SKM-1 (cell line): ENCODE data around the gene PDE4B.
A peak's percentile ranks its signal among the peaks of the same experiment; 100 is the strongest.

Experiments
- DNase-seq: peaks from one replicate; lab custom pipeline; 2025; ENCODE audit not compliant: unreplicated experiment; lab: John Stamatoyannopoulos, UW

Gene PDE4B

DNA sequence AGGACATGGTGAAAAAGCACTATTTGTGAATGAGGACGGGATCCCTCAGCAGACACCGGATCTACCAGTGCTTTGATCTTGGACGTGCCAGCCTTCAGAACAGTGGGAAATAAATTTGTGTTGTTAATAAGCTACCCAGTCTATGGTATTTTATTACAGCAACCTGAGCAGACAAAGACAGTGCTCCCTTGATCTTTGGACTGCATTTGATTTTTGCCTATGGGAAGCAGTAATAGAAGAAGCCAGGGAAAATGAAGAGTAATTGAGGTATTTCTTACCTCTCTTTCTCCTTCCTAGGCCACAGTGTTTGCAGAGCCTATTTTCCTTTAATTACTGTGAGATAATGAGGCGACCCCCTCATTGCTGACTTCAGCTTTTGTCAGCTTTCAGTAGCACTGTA, 87.9 kb downstream of the PDE4B start:
- no peak for DNase-seq

DNA sequence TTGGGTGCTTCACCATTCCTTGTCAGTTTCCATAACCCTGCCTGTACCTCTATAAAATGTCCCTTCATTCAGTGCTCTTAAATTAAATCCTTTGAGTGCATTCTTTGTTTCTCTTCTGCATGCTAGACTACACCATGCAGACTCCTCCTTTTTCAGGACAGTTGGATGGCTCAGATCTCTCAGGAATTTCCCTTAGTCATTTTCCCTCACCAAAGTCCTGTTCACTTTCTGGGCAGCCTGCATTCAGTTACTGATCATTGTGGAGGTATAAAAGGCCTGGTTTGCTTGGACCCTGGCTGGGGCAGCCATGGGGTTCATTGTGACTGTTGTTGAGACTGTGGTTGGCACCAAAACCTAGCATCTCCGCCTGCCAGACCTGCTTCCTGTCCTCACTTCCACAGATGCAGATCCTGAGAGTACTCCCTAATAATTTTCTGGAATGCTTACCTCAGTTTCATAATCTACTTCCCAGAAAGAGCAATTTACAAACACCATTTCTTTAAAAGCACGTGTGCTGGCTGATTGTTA, 88.4 kb downstream of the PDE4B start:
- no peak for DNase-seq

DNA sequence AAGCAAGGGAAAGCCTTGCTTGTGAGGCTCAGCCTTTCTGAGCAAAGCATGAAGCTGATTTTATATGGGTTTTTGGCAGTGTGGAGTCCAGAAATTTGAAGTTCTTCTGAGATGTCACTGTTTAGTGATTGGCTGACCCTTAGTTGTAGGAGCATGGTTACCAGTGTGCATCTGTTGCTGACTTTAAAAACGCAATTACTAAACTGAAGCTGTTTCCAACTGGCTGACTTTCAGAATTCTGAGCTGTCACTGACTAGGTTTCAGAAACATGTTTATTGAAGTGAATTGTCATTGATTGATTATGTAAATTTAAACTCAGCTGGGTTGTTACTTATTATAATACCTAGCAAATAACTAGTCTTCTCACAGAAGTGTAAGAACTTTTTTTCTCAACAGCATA, 89.4 kb downstream of the PDE4B start:
- no peak for DNase-seq

DNA sequence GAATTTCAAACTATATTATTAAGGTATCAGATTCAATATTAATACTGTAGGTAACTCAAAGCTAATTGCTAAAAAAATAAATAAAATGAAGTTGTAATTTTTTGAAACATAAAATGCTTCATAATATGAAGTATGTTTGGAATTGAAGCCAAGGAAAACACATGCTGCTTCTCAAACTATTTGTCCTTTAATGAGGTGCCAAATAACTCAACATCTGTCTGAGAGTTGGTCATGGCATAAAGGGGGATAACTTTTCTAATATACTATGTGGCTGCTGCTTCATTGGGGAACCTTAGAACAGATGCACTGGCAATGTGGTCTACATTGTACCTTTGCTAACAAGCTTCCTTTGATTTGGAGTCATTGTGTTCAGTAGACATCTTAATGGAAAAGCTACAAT, 96.7 kb downstream of the PDE4B start:
- DNase-seq, result no peak

DNA sequence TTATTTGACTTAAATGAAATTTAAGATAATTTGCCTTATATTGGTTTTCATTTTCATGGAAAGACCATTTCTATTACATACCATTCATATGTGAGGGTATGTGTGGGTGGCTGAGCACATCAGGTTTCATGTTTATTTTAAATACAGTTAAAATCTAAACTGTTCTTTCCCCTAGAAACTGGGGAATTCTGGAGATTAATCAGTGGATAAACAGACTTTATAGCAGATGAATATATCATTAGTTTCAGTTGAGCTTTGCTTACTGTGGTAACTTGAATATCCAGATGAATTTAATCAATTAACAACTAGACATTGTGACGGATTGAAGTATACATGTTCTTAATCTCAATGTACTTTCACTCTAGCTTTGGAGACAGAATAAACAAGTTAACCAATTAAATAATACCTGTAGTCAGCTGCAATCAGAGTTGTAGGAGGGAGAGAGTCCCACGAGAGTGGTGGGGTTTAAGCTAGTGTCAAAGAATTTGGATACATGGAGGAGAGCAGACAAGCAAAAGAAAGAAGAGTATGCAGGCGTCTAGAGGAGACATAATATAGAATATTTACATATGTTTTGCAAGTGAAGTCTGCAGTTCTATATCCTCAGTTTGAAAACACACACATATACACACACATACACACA, 97.6 kb downstream of the PDE4B start:
- DNase-seq, result no peak

DNA sequence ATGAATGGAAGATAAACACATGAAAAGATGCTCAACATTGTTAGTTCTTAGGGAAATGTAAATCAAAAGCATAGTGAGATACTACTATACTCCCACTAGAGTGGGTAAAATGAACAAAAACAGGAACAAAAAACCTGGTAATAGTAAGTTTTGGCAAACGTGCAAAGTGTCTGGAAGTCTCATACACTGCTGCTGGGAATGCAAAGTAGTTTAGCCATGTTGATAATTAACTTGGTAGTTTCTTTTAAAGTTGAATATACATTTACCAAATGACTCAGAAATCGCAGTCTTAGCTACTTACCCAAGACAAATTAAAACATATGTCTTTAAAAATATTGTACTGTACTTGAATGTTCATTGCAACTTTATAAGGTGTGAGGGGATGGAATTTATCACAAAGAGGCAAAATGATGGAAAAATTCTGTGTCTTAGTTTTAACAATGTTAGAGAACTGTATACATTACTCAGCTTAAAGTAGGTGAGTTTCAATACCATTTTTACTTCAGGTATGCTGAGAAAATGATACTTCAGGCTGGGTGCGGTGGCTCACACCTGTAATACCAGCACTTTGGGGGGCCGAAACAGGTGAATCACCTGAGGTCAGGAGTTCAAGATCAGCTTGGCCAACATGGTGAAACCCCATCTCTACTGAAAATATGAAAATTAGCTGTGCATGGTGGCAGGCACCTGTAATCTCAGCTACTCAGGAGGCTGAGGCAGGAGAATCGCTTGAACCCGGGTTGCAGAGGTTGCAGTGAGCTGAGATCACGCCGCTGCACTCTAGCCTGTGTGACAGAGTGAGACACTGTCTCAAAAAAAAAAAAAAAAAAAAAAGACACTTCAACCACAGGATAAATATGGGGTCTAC, 102.3 kb downstream of the PDE4B start:
- DNase-seq, result no peak

DNA sequence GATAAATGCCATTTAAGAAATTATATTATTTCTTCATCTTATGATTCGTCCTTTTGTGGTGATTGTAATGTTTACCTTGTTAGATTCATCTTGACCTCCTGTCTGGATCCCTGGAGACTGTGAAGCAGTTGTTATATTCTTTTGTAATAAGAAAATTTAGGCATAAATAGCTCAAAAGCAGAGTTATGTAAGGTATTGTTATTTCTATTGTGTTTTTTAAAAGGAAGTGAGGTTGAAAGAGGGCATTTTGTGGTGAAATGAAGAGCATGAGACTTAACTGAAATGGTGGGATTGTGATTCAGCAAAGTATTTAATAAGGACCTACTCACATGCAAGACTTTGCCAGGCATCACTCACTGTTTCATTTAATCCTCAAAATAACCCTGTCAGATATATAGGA, 104.0 kb downstream of the PDE4B start:
- DNase-seq, result no peak

DNA sequence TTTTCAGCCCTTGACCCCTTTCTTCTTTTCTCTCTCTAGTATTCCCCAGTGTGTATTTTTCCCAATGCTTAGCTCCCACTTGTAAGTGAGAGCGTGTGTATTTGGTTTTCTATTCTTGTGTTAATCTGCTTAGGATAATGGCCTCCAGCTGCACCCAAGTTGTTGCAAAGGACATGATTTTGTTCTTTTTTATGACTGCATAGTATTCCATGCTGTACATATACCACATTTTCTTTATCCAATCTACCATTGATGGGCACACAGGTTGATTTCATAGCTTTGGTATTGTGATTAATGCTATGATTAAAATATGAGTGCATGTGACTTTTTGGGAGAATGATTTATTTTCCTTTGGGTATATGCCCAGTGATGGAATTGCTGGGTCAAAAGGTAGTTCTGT, 104.8 kb downstream of the PDE4B start:
- no peak for DNase-seq

DNA sequence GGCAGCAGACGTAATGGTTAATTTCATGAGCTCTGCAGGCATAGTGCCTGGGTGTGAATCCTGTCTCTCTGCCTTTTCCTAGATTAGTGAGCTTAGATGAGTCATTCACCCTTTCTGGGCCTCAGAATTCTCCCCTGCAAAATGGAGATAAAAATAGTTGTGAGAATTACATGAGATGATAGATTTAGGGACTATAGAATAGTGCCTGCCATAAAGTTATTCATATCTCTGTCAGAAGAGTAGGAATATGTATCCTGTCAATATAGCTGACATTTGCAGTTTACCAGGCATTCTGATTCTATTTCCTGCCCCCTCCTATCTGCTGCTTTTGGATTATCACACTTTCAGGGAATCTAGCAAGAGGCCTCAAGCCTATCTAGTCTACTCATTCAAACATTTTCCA, 112.0 kb downstream of the PDE4B start:
- no peak for DNase-seq

DNA sequence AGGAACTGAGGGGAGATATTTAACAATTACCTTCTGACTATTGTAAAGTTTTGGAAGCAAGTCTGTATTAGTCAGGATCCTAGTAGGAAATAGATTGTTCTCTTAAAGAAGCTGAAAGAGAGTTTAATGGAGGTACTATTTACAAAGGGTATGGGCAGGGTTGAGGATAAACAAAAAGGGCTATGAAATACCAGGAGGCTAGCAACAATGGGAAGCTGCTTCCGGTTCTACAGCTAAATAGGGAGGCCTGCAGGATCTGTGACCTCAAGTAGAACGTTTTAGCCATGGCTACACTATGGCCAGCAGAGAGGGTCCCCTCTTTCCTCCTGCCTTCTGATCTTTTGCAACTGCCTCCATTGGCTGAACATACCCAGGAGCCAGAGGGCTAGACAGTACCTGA, 117.7 kb downstream of the PDE4B start:
- no peak for DNase-seq

DNA sequence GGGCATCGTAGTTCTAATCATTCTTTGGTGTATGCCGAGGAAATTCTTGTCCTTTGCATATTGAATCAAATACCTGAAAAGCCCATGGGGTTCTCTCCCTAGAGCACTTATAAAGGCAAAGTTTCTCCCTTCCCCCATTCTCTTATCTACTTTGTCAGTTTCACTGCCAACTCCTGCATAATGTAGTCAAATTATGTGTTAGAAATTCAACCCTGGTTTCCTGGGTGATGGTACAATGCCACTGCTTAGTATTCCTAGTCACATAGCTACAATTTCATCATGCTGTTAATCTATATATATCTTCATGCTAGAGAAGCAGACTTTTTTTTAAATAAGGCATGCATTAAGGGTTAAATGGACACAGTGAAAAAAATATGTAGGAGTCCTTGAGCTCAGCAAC, 119.0 kb downstream of the PDE4B start:
- no peak for DNase-seq

DNA sequence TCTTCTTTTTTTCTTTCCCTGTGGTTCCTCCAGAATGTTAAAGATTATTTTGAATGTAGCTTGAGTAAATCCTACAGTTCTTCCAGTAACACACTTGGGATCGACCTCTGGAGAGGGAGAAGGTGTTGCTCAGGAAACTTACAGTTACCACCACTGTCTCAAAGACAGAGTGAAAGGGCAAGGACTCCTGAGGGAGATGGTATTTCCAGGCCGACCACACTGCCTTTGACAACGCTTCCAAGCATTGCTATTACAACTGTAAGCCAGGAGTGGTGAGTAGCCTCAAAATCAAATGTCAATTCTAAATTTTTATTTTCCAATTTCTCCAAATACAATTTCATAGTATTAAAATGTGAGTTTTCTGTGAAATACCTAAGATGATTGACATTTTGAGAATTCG, 125.9 kb downstream of the PDE4B start:
- no peak for DNase-seq

DNA sequence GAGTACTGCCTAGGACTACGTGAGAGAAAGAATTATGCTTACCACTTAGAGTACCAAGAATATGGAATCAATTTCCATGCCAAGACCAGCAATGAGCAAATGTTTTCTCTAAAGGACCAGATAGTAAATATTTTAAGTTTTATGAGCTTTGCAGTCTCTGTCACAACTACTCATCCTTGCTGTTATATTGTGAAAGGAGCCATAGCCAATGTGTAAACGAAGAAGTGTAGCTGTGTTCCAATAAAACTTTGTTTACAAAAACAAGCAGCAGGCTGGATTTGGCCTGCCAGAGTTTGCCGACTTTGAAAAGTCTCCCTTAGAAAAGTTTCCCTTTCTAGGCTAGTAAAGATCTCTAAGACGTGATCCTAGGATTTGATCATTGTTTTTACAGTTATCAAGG, 128.8 kb downstream of the PDE4B start:
- DNase-seq, result no peak

DNA sequence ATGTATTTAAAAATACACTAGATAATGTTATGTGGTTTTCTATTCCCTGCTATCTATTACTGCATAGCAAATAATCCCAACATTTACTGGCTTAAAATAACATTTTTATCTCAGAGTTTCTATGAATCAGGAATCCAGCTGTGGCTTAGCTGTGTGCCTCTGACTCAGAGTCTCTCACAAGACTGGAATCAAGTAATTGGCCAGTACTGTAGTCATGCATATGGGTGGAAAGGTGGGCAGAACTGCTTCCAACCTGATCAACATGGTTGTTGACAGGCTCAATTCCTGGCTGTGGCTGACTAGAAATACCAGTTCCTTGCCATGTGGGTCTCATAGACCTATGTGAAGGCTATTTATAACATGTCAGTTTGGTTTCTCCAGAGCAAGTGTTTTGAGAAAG, 131.8 kb downstream of the PDE4B start:
- DNase-seq, result no peak

DNA sequence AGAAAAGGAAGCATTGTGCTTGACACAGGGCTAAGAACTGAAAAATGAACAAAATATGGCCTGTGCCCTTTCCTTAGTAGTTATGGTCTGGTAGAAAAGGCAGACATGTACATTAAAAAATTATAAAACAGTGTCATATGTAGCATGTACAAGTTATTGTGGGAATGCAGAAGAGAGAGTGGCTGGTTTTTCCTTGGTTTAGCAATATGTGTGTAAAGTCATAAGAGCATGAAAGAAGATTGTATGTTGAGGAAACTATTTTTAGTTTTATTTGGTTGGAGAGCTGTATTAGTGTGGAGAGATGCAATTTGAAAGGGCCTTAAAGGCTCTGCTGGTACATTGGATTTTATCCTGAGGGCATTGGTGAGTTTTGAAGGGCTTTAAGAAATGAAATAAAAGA, 145.8 kb downstream of the PDE4B start:
- no peak for DNase-seq

DNA sequence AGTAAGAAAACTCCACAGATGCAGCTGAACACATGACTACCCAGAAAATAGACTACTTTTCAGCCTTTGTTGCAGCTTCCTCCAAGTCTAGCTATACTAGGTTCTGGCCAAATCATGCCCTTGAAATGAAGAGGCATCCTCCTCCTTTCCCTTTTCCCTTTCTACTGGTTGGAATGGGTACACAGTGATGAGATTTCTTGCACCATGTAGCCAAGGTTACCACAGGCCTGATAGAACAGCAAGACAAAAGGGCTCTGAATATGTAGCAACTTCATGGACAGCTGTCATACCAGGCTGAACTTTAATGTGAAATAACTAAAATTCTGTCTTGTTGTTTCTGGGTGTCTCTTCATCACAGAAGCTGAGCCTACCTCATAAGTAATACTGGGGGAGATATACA, 146.5 kb downstream of the PDE4B start:
- DNase-seq, result no peak

DNA sequence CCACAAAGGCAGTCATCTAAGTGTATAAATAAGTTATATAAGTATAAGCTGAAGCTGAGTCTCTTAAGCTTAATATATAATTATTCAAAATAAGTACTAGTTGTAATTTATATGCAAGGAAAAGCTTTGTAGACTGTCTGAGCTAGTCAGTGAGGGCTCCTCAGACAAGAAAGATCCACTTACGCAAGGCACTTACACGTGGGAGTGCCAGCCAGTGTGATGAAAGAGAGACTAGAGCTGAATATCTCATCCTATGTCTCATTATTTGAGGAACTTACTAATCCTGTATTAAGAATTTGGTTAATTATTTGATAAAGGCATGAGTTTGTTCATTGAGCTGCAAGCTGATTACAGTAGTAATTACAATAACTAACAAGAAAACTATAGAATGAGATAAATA, 146.9 kb downstream of the PDE4B start:
- peak; percentile 70 for DNase-seq

DNA sequence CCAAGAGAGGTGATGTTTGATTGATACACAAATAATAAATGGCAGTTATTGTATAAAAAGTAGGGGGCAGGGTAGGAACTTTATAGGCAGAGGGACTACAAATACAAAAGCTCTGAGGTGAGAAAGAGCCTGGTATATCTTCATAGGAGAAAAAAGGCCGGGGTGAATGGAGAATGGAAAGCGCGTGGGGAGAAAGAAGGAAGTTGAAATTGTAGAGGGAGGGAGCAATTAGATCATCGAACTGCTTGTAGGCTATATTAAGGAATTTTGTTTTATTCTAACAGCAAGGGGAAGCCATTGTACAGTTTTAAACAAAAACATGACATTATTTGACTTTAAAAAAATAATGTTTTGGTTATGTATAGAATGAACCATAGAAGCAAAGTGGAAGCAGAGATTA, 147.4 kb downstream of the PDE4B start:
- no peak for DNase-seq

DNA sequence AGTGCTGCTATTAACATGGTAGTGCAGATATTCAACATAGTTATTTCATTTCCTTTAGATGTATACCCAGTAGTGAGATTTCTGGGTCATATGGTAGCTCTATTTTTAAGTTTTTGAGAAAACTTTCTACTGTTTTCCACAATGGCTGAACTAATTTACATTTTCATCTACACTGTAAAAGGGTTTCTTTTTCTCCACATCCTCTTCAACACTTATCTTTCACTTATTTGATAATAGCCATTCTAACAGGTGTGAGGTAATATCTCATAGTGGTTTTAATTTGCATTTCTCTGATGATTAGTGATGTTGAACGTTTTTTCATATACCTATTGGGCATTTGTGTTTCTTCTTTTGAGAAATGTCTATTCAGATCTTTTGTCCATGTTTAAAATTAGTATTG, 149.8 kb downstream of the PDE4B start:
- DNase-seq, result no peak

DNA sequence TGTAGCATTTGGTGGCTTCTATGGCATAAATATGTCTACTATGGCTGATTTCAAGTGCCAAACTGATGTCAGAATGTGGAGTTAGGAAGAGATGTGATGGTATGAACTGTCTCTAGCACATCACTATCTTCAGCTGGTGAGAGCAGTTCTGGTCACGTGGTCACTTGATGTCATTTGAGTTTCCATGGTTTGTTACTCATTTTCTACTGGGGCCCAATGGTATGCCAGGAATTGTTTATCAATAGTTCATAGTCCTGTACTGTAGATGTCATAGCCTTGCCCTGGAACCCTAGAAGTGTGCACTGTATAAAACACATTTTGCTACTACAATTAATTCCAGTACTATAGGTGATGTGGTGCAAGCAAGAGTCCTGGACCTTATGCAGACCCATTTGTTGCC, 153.7 kb downstream of the PDE4B start:
- DNase-seq, result no peak

DNA sequence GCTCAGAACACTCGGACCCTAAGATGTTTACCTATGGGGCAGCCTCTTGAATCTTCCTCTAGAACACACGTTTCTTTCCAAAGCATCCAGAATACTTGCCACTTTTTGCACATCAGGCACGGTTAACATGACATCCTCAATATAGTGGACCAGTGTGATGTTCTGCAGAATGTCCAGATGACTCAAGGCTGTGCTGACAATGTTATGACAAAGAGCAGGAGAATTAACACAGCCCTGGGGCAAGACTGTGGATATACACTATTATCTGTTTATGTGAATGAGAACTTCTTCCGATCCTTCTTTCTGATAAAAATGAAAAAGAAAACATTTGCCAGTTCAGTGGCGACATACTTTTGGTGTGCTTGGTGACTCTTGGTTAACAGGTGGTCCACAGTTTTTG, 154.3 kb downstream of the PDE4B start:
- DNase-seq, result no peak

DNA sequence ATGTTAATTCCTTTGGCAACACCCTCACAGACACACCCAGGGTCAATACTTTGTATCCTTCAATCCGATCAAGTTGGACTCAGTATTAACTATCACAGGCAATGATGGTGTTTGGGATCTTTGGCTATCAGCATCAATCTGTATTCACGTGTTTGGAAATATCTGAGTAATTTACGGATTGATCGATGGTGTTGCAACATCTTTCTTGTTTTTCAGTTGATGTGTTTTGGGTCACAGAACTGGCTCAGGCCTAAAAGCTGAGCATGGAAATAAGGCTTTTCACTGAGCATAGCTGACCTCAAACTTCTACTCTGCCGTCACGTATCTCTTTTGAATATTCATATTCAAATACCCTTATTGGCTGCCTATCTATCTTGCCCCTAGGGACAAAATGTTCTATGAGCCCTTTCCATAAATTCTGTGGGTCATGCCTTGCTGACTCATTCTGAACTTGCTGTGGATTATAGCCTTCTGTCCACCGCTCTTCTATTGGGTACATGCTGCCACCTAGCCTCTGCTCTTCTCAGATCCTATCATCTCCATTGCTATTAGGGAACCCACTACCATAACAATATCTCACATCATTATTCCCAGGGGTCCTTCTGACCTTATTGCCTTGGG, 156.0 kb downstream of the PDE4B start:
- DNase-seq, result no peak
